ENCODE data around the gene UVRAG.

- TF ChIP-seq, protein P1, sequence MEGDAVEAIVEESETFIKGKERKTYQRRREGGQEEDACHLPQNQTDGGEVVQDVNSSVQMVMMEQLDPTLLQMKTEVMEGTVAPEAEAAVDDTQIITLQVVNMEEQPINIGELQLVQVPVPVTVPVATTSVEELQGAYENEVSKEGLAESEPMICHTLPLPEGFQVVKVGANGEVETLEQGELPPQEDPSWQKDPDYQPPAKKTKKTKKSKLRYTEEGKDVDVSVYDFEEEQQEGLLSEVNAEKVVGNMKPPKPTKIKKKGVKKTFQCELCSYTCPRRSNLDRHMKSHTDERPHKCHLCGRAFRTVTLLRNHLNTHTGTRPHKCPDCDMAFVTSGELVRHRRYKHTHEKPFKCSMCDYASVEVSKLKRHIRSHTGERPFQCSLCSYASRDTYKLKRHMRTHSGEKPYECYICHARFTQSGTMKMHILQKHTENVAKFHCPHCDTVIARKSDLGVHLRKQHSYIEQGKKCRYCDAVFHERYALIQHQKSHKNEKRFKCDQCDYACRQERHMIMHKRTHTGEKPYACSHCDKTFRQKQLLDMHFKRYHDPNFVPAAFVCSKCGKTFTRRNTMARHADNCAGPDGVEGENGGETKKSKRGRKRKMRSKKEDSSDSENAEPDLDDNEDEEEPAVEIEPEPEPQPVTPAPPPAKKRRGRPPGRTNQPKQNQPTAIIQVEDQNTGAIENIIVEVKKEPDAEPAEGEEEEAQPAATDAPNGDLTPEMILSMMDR (IDR thresholded peaks at IDR 0.05) = no peak
- TF ChIP-seq POLR2A (IDR thresholded peaks at IDR 0.05) = no peak
These were observed 335.1 kb downstream of the UVRAG start for GRCh38 chr11:76150141-76150540.

Measured in ovary (tissue), 3 donors.